Pancreas (tissue), 10 donors: ENCODE data around the gene KCNF1. TPM values are rescaled to one million over a fixed set of nuclear protein-coding genes. Genes with fewer than 3 reads are reported as not detected.

Experiments used
- ATAC-seq, 4 donors: fragments of 200-7000 bp; cut with Tn5 transposase; one replicate each; pipeline versions ENCODE4 v1.8.0 to v1.9.1; 2020; ENCODE audit warnings: mild to moderate bottlenecking in 4 of 4, moderate library complexity in 4 of 4
- DNase-seq, 6 donors: peaks; one replicate each; pipeline ENCODE4 v3.0.0-alpha.2; 2020
- FAIRE-seq: peaks from 2 replicates; lab custom pipeline; 2012; peaks lifted over from hg19 to GRCh38; lab: Jason Lieb, UNC
- H3K27ac ChIP-seq, 4 donors: fragments of 200-600 bp; sonication (generic); 1 replicate in 3 of 4; 2 replicates in 1 of 4; pipeline versions ENCODE4 v1.5.0 to v1.8.0; 2020
- H3K27me3 ChIP-seq, 4 donors: fragments of 200-600 bp; one replicate each; pipeline ENCODE4 v1.8.0; 2021
- H3K36me3 ChIP-seq, 3 donors: fragments of 200-600 bp; sonication (generic) in 1 of 3; one replicate each; pipeline versions ENCODE4 v1.5.0 to v1.8.0; 2020 to 2021
- H3K4me1 ChIP-seq, 3 donors: fragments of 200-600 bp; one replicate each; pipeline ENCODE4 v1.8.0; 2021
- H3K4me3 ChIP-seq, 4 donors: fragments of 200-600 bp; sonication (generic) in 2 of 4; one replicate each; pipeline versions ENCODE4 v1.5.0 to v1.8.0; 2020 to 2021
- H3K9me3 ChIP-seq, 4 donors: fragments of 200-600 bp; one replicate each; pipeline ENCODE4 v1.8.0; 2021
- CTCF ChIP-seq, 4 donors: fragments of 200-600 bp; sonication (generic) in 3 of 4; IDR thresholded peaks; one replicate each; pipeline versions ENCODE4 v1.5.0 to v1.8.0; 2021; ENCODE audit warnings: antibody characterized with exemption in 4 of 4
- WGBS, 2 donors: extraction: QIAGEN DNeasy Blood & Tissue Kit; methylation state at CpG; one replicate each; pipeline ENCODE4 v1.1.7; 2013; 5-methylcytosine and 5-hydroxymethylcytosine counted together
- intact Hi-C, 3 donors: fragments of 100-400 bp; cut with DNase I; formaldehyde crosslinking; loops; one replicate each; pipeline versions ENCODE4 v1.11.1 to v1.14.2; 2022
- polyA plus RNA-seq, 2 donors: library from polyadenylated mRNA; stranded (reverse); fragments of 200-250 nt; gene quantifications; one replicate each; pipeline ENCODE4 v1.2.3, GENCODE V29; 2013
- total RNA-seq, 6 donors: library from RNA; stranded (reverse); fragmentation: NEBNext Ultra II Directional in 4 of 6; extraction: Animal tissue kit (Norgen Biotek cat#: 25700) in 4 of 6; gene quantifications; one replicate each; pipeline versions ENCODE4 v1.2.1 to v1.2.4, GENCODE V29; 2021 to 2023
- donor health status: healthy with polysubstance abuse.
- donor health status: DM: no; HTN: no; CAD: no; lungs with moderate emphysema.
- donor health status: DM: no; HTN: no; CAD: no.
- donor health status: control.
- donor health status: control.
- donor health status: Bipolar disorder and iron deficiency.
- donor health status: DM: yes; HTN: yes; CAD: no.
- donor health status: DM: no; HTN: no; CAD: no.
- donor health status: DM: no; HTN: no; CAD: no.
- donor health status: DM: yes; HTN: yes; CAD: no.

Gene KCNF1
- total and polyA plus RNA-seq, 8 donors: 0.08 to 15.8 (median 0.52) TPM

- DNase-seq (no peak), FAIRE-seq (no peak), ATAC-seq (no peak)
- 75 to 81% methylated on average over 22 of the region's 22 CpGs for WGBS, 2 donors
- no peaks in the 10 kb centered on the region for H3K27me3 ChIP-seq
- no peaks in the 10 kb centered on the region for H3K36me3 ChIP-seq
- H3K9me3 ChIP-seq: no peaks in the 10 kb centered on the region
- no peak overlapping the region for H3K4me3 ChIP-seq
- TF ChIP-seq CTCF (IDR thresholded peaks at IDR 0.05): no peak
- H3K27ac ChIP-seq: no peak overlapping the region
- intact Hi-C loops: no loop called here
- peaks cover 0 to 6% (median 3%) of the 10 kb centered on the region in 3 donors for H3K4me1 ChIP-seq
These were observed 31.8 kb upstream of the KCNF1 start for GRCh38 chr2:10879624-10880585.

DNA sequence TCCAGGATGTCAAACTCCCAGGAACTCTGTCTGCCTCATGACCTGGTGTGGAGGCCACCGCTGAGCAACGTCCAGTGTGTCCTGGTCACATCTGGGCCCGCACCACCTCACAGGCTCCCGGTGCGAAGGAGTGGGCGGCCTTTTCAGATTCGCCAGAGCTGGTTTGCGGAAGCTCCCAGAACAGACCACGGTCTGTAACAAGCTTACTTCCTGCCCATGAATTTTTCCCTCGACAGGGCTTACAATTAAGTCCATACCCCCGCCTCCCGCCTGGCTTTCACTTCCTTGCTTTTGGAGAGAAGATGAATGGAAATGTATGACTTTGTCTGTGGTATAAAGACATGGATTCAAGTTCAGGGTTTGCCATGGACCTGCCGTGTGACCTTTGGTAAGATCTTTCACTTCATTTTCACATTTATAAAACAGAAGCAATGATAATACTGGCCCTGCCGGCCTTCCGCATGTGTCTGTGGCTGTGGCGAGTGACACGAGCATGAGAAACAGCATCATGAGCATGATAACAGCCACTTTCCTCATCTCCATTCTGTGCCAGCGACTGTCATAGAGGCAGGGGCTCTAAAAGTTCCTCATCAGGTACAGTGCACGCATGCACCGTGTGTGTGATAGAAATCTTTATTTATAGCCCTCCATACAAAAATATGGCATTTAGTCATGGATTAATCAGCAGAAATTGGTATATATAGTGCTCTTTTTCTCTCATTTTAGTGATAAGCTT lies 31.0 kb upstream of the KCNF1 start:
- Histone ChIP-seq H3K36me3 (no peaks in the 10 kb centered on the region), H3K4me1 (peaks cover 0 to 6% (median 3%) of the 10 kb centered on the region in 3 donors), H3K9me3 (no peaks in the 10 kb centered on the region), H3K27me3 (no peaks in the 10 kb centered on the region), H3K4me3 (no peak overlapping the region), H3K27ac (no peak overlapping the region)
- intact Hi-C loops: no loop called here
- 90 to 92% methylated on average over 20 of the region's 20 CpGs for WGBS, 2 donors
- peak in 1 of 4 donors; percentile 42 for ATAC-seq
- FAIRE-seq: no peak
- no peak for TF ChIP-seq CTCF (IDR thresholded peaks at IDR 0.05)
- no peak for DNase-seq

GRCh38 chr2:10882568-10882967 lies 29.2 kb upstream of the KCNF1 start:
- no peak for TF ChIP-seq CTCF (IDR thresholded peaks at IDR 0.05)
- H3K36me3 ChIP-seq: no peaks in the 10 kb centered on the region
- H3K27me3 ChIP-seq: no peaks in the 10 kb centered on the region
- no peak overlapping the region for H3K4me3 ChIP-seq
- peaks cover 0 to 6% (median 3%) of the 10 kb centered on the region in 3 donors for H3K4me1 ChIP-seq
- no peaks in the 10 kb centered on the region for H3K9me3 ChIP-seq
- ATAC-seq (no peak), DNase-seq (no peak), FAIRE-seq (no peak)
- 94 to 95% methylated on average over 3 of the region's 3 CpGs for WGBS, 2 donors
- no peak overlapping the region for H3K27ac ChIP-seq
- intact Hi-C loops: no loop called here

DNA sequence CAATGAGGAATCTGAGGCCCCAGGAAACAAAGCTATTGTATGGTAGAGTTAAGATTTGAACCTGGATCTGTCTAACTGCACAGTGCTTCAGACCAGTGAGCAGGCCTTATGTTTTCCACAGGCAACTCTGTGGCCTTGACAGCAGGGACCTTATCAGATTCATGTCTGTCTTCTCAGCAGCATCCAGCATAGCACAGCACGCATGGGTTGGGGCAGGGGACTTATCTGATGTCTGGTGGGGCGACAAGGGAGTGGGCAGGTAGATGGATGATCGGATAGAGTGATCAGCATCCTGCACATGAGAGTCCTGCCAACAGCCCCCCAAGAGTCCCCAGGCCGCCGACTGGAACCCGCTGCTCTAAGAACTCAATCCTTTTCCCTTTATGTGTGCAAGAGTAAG lies 28.7 kb upstream of the KCNF1 start:
- intact Hi-C loops: no loop called here
- H3K36me3 ChIP-seq: no peaks in the 10 kb centered on the region
- H3K27ac ChIP-seq: no peak overlapping the region
- ATAC-seq (no peak), FAIRE-seq (no peak), DNase-seq (no peak)
- H3K9me3 ChIP-seq: no peaks in the 10 kb centered on the region
- TF ChIP-seq CTCF (IDR thresholded peaks at IDR 0.05): no peak
- 76 to 81% methylated on average over 6 of the region's 6 CpGs for WGBS, 2 donors
- no peaks in the 10 kb centered on the region for H3K27me3 ChIP-seq
- no peak overlapping the region for H3K4me3 ChIP-seq
- peaks cover 0 to 6% (median 3%) of the 10 kb centered on the region in 3 donors for H3K4me1 ChIP-seq
